H7 (cell line): ENCODE data around the gene SMYD5. TPM values are rescaled to one million over a fixed set of nuclear protein-coding genes. Genes with fewer than 3 reads are reported as not detected.

Experiments used
- DNase-seq: peaks from one replicate; pipeline ENCODE4 v3.0.0; 2012
- H3K27me3 ChIP-seq: 2 replicates; pipeline ENCODE4 v1.6.0; 2011; ENCODE audit warnings: mild to moderate bottlenecking, low read length; ENCODE audit not compliant: control insufficient read depth, insufficient read depth
- H3K36me3 ChIP-seq: replicated peaks from 2 replicates; pipeline ENCODE4 v1.5.1; 2011; ENCODE audit warnings: low read length; ENCODE audit not compliant: control insufficient read depth, insufficient read depth
- H3K4me3 ChIP-seq: 2 replicates; pipeline ENCODE4 v1.5.1; 2011; ENCODE audit warnings: low read depth, mild to moderate bottlenecking, control low read depth, low read length, moderate library complexity; ENCODE audit not compliant: insufficient read depth
- total RNA-seq: library from RNA; depleted of rRNA; stranded (reverse); fragments of >200 nt; shearing (Covaris generic); gene quantifications from 2 replicates; pipeline ENCODE4 v1.2.3, GENCODE V29; 2014; rRNA removed

SMYD5 gene
- total RNA-seq, 1 experiment from 2014 or later = 59.7 TPM

GRCh38 chr2:73266061-73266901, 52.2 kb downstream of the SMYD5 start:
- H3K27me3 ChIP-seq = peaks cover 34% of the 10 kb centered on the region
- peak; percentile 37 for DNase-seq
- peaks cover 1% of the 10 kb centered on the region for H3K36me3 ChIP-seq
- H3K4me3 ChIP-seq = no peak overlapping the region

- H3K4me3 ChIP-seq = no peak overlapping the region
These were observed 53.0 kb downstream of the SMYD5 start for GRCh38 chr2:73267008-73267407.

GRCh38 chr2:73268366-73268829, 54.4 kb downstream of the SMYD5 start:
- peaks cover 35% of the 10 kb centered on the region for H3K27me3 ChIP-seq

More at GRCh38 chr2:73267008-73267407, 53.0 kb downstream of the SMYD5 start:
- DNase-seq = no peak
- Histone ChIP-seq H3K27me3 (peaks cover 35% of the 10 kb centered on the region), H3K36me3 (peaks cover 1% of the 10 kb centered on the region)

GRCh38 chr2:73268830-73269685, 55.0 kb downstream of the SMYD5 start:
- Histone ChIP-seq H3K36me3 (no peaks in the 10 kb centered on the region; the same call in 1 of the 2 replicates), H3K27me3 (peaks cover 35% of the 10 kb centered on the region), H3K4me3 (peak overlapping the region; percentile 59)
- DNase-seq = peak; percentile 97

More at GRCh38 chr2:73268366-73268829, 54.4 kb downstream of the SMYD5 start:
- no peak for DNase-seq
- peak overlapping the region; percentile 59 for H3K4me3 ChIP-seq
- H3K36me3 ChIP-seq = no peaks in the 10 kb centered on the region; the same call in 1 of the 2 replicates

- H3K36me3 ChIP-seq = no peaks in the 10 kb centered on the region
- DNase-seq = no peak
- peaks cover 35% of the 10 kb centered on the region for H3K27me3 ChIP-seq
- H3K4me3 ChIP-seq = peak overlapping the region; percentile 59
These were observed 55.8 kb downstream of the SMYD5 start for GRCh38 chr2:73269686-73270465.

- H3K27me3 ChIP-seq = peaks cover 33% of the 10 kb centered on the region
- no peaks in the 10 kb centered on the region; the same call in 1 of the 2 replicates for H3K36me3 ChIP-seq
- DNase-seq = no peak
- H3K4me3 ChIP-seq = no peak overlapping the region
These were observed 58.2 kb downstream of the SMYD5 start for GRCh38 chr2:73272270-73272669.

Other genes starting within 250 kb of the SMYD5 start
- 19.4 and 23.9 TPM in 2 replicates for gene SFXN5, start 142.5 kb upstream of the SMYD5 start, total RNA-seq
- 12.4 and 16.7 TPM in 2 replicates for gene RAB11FIP5, start 101.3 kb upstream of the SMYD5 start, total RNA-seq
- gene NOTO, start 11.7 kb upstream of the SMYD5 start, total RNA-seq = not detected in 2 replicates
- gene PRADC1, start 19.0 kb downstream of the SMYD5 start, total RNA-seq = 17.7 and 19.6 TPM in 2 replicates
- gene CCT7, start 20.1 kb downstream of the SMYD5 start, total RNA-seq = 474 and 529 TPM in 2 replicates
- 2.3 and 3.7 TPM in 2 replicates for gene FBXO41, start 70.2 kb downstream of the SMYD5 start, total RNA-seq
- gene EGR4, start 79.3 kb downstream of the SMYD5 start, total RNA-seq = 0.04 TPM in 1 of 2 replicates, not detected in the other
- 29.7 and 34.1 TPM in 2 replicates for gene ALMS1, start 171.6 kb downstream of the SMYD5 start, total RNA-seq